ENCODE measurements around the gene TNNI2. TPM values are rescaled to one million over a fixed set of nuclear protein-coding genes. Genes with fewer than 3 reads are reported as not detected.

Gene TNNI2
- polyA plus RNA-seq, 1 of the 3 experiments (the other 2 are of a cell fraction) = not detected

GRCh38 chr11:1844221-1845094 lies 5.7 kb downstream of the TNNI2 start:
- ChIA-PET POLR2A (no interaction called here), CTCF (interaction anchor here (20.8 kb wide), 1 partner anchor 306 kb away, joined by 478 read pairs; the partner anchor contains the start of gene IGF2)
- Histone ChIP-seq H3F3A (replicated peaks; ENCODE audit: insufficient read depth) (no peaks in the 10 kb centered on the region), H3K79me2 (ENCODE audit: insufficient read depth) (no peaks in the 10 kb centered on the region), H3K9me3 (no peaks in the 10 kb centered on the region), H3K4me3 (ENCODE audit: low read depth in 2 of 2, low read length in 1 of 2) (no peak overlapping the region), H3K27me3 (ENCODE audit: insufficient read depth) (no peaks in the 10 kb centered on the region), H3K36me3 (replicated peaks in 1 of 2; ENCODE audit: control insufficient read depth in 1 of 2, insufficient read depth in 2 of 2, low read length in 1 of 2) (no peaks in the 10 kb centered on the region), H3K4me1 (ENCODE audit: control insufficient read depth in 1 of 2, insufficient read depth in 2 of 2, low read depth in 1 of 2, low read length in 1 of 2) (peaks cover 0 to 2% of the 10 kb centered on the region in 2 experiments; a peak in 1 of 4 replicates), H3K27ac (ENCODE audit: low read depth in 2 of 2, low read length in 1 of 2) (no peak overlapping the region), H3K4me2 (no peak overlapping the region), H3K9ac (no peak overlapping the region), H4K20me1 (ENCODE audit: insufficient read depth) (no peaks in the 10 kb centered on the region), H2AFZ (ENCODE audit: low read depth) (no peak overlapping the region), H3K9me2 (no peaks in the 10 kb centered on the region)
- WGBS (ENCODE audit: low lambda C conversion rate) = 68% methylated on average over 19 of the region's 23 CpGs
- no peak for TF ChIP-seq USF1 (IDR thresholded peaks at IDR 0.05; ENCODE audit: borderline replicate concordance, low read depth)
- no peak for TF ChIP-seq CHD2 (IDR thresholded peaks at IDR 0.05; ENCODE audit: low read length, partially characterized antibody)
- no peak for TF ChIP-seq EZH2phosphoT487 (IDR thresholded peaks at IDR 0.05; ENCODE audit: borderline replicate concordance, low read depth)
- no peak for TF ChIP-seq MAX (IDR thresholded peaks at IDR 0.05; ENCODE audit: low read depth)
- TF ChIP-seq CTCF (IDR thresholded peaks at IDR 0.05) = no peak
- TF ChIP-seq GATA2 (CRISPR knock-in tag; IDR thresholded peaks at IDR 0.05) = no peak
- no peak for TF ChIP-seq IRF3 (IDR thresholded peaks at IDR 0.05; ENCODE audit: low read depth, low read length)
- TF ChIP-seq TCF12 (IDR thresholded peaks at IDR 0.05) = no peak
- TF ChIP-seq RFX5 (IDR thresholded peaks at IDR 0.05; ENCODE audit: low read length) = no peak
- no peak for TF ChIP-seq RAD21 (IDR thresholded peaks at IDR 0.05; ENCODE audit: low read length)
- no peak for TF ChIP-seq NFIC (IDR thresholded peaks at IDR 0.05; ENCODE audit: borderline replicate concordance)
- no peak for TF ChIP-seq MXI1 (IDR thresholded peaks at IDR 0.05; ENCODE audit: low read depth, low read length)
- no peak for TF ChIP-seq GABPA (IDR thresholded peaks at IDR 0.05; ENCODE audit: low read depth)
- no peak for TF ChIP-seq REST (IDR thresholded peaks at IDR 0.05; ENCODE audit: low read depth, low read length)
- no peak for TF ChIP-seq TEAD4 (IDR thresholded peaks at IDR 0.05; ENCODE audit: borderline replicate concordance, insufficient read depth)
- no peak for TF ChIP-seq ELF1 (IDR thresholded peaks at IDR 0.05)
- no peak for TF ChIP-seq EP300 (IDR thresholded peaks at IDR 0.05; ENCODE audit: borderline replicate concordance in 1 of 2, low read depth in 1 of 2, low read length in 1 of 2)
- no peak for TF ChIP-seq RXRA (IDR thresholded peaks at IDR 0.05; ENCODE audit: borderline replicate concordance, low read depth)
- no peak for TF ChIP-seq SMC3 (IDR thresholded peaks at IDR 0.05; ENCODE audit: low read depth, low read length)
- DNase-seq = peak; percentile 66

Measured in SK-N-SH (cell line).